NCI-H524 treated with DMSO at 0.1 percent for 48 hours (cell line): ENCODE measurements around the gene LIMS1.
"Not testable (repeated sequence)": the region's sequence is repeated elsewhere in the genome, so short reads cannot be mapped to it uniquely, and the experiment has no call there.

ENCODE experiments used
- DNase-seq: peaks from one replicate; lab custom pipeline; 2025; lab: John Stamatoyannopoulos, UW

Gene LIMS1

DNA sequence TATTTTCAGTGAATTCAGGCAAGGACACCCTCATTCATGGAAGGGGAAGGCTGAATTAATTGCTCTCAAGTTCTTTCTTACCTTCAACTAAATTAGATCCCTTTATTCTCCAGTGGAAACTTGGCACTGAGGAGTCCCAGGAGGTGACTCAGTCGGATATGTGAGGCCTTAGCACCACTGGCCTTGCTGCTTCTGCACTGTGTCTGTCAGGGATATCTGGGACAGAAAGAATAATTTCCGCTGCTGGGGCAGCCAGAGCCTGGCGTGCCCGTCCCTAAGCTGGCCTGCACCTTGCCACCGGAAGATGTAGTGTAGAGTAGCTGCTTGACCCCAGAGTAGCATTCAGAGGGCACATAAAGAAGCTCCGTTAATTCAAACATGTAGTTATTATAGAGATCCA lies 53.4 kb downstream of the LIMS1 start:
- no peak for DNase-seq

DNA sequence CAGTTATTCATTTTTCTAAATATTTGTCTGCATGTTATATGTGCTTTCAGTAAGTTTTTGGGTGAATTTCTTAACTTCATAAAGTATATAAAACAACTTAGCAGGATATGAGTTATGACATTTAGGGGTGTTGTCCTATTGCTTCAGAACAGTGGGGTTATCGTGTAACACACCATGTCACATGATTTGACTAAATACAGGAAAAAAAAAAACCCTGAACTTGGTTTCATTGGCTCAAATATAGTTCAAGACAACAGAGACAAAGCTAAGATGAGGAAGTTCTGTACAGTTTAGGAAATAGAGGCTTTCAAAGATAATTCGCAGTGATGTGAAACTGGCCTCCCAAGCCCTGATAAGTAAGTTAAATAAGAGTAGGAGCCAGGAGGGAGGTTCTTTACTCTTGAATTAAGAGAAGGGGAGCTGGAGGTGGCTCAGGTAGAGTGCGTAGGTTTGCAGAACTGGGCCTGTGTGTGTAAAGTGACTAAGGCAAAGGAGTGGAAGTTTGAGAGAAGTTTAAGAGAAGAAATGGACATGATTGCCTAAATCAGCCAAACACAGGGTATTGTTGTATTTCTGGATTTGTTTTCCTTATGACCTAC lies 53.9 kb downstream of the LIMS1 start:
- DNase-seq: no peak

DNA sequence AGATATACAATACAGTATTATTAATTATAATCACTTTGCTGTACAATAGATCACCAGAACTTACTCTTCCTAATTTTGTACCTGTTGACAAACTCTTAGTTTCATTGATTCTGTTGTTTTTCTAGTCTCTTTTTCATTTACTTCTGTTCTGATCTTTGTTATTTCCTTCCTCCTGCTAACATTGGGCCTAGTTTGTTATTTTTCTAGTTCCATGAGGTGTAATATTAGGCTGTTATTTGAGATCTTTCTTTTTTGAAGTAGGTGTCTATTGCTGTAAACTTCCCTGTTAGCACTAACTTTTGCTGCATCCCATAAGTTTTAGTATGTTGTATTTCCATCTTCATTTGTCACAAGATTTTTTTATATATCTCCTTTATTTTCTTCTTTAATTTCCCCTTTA lies 55.1 kb downstream of the LIMS1 start:
- no peak for DNase-seq

DNA sequence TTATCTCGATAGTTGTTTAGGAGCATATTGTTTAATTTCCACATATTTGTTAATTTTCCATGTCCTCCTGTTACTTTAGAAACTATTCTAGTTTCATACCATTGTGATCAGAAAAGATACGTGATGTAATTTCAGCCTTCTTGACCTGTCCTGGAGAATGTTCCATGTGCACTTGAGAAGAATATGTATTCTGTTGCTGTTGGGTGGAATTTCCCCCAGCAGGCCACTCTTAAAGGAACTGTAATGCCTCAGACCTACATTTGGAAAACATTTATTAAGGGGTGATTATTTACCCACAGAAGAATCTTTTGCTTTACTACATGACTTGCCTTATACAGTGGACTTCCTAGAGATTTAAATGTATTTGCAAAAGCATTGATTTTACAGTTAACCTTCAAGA lies 55.5 kb downstream of the LIMS1 start:
- DNase-seq: no peak

DNA sequence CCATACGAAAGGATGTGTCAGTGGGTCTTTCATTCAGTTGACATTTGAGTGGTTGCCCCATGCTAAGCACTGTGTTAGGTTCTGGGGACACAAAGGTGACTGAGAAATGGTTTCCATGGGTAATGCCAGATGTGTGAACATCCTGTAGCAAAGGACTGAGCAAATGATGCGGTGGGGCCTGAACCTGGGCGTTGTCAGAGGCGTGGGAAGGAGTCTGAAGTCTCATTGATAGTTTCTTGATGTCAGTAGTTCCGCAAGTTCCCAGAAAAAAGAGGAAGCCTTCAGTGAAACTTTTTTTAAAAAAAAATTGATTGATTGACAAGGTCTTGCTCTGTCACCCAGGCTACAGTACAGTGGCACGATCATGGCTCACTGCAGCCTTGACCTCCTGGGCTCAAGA lies 56.9 kb downstream of the LIMS1 start:
- no peak for DNase-seq

DNA sequence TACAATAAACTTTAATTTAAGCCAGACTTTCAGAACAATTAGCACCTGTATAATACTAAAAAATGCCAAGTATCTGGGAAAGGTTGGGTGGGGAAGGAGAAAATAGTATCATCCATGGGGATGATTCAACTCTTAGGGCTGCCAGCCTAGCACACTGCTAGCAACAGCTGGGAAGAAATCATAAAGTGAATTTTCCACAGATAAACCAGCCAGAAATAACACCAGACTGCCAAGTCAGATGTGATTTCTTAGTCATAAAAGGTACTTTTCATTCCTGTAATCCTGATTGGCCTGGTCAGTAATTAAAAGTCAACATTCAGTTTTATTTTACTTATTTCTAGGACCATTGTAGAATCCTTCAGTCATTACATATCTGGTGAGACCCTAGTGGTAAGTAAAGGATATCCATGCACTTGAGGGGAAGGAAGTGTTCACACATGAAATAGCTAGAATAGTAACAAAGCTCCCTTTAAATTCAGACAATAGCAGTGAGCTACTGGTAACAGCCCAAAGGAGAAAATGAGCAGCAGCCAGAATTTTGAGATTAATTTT lies 59.4 kb downstream of the LIMS1 start:
- no peak for DNase-seq

DNA sequence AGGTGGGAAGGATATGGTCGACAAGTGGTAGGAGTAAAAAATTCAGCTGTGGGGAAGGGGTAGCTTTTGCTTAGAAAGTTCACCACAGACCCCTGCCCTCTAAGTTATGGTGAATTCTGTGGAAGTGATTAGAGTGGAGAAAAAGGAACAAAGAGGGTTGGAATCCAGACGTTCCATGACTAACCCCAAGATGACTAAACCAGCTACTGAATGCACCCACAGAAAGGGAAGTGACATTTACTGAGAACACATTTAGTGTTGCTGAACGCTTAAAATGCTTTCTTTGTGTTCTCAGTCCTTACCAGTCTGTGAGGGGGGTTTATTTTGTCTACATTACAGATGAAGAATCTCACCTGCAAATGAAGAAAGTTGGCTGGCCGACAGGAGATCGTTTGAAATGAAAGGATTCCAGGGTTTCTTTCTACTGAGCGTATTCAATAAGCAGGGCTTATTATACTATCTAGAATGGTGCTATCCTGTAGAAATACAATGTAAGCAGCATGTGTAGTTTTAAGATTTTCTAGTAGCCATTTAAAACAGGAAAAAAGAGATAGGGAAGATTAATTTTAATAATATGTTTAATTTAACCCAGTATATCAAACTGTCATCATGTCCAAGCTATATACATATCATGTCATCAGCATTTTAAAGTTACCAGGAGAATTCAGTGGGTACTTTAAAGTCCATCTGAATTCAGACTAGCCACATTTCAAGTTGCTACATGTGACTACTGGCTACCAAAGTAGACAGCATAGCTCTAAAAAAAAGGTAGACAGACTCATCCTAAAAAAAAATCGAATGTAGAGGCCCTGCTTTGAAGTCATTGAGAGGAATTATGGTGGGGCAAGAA lies 60.1 kb downstream of the LIMS1 start:
- no peak for DNase-seq

DNA sequence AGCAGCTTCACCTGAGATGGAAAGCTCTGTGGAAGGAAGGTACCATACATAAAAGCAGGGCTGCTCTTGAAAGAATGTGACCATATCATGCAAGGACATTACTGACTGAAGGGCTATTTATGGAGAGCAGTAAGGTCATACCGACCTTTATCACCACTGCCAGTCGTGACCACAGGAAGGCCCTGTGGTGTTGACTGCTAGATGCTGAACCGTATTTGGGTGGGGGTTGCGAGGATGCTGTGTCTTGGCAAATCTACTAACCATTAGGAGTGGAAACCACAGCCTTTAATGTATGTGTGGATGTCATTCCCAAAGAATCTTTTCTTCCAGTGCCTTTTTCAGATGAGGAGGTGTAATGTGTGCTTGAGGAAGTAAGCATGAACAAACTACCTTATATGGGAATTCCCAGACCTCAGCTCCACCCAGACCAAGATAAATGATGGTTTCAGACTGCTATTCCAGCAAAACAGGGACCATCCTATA lies 60.8 kb downstream of the LIMS1 start:
- DNase-seq: no peak

DNA sequence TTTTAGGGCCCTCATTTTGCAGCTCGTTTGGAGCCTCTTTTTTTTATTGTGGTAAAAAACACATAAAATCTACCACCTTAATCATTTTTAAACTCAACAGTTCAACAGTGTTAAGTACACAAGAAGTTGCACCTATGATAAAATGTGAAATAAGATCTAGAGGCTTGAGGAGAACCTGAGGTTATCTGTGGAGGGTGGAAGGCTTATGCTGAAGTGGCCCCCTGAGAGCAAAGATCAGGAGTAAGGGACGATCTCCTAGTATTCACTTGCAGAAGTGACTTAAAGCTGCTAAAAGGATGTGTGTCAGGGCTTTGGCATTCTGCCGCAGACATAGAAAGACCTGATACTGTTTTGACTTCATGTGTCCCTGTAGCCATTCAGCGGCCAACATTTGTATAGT lies 61.5 kb downstream of the LIMS1 start:
- DNase-seq: not testable (repeated sequence)

DNA sequence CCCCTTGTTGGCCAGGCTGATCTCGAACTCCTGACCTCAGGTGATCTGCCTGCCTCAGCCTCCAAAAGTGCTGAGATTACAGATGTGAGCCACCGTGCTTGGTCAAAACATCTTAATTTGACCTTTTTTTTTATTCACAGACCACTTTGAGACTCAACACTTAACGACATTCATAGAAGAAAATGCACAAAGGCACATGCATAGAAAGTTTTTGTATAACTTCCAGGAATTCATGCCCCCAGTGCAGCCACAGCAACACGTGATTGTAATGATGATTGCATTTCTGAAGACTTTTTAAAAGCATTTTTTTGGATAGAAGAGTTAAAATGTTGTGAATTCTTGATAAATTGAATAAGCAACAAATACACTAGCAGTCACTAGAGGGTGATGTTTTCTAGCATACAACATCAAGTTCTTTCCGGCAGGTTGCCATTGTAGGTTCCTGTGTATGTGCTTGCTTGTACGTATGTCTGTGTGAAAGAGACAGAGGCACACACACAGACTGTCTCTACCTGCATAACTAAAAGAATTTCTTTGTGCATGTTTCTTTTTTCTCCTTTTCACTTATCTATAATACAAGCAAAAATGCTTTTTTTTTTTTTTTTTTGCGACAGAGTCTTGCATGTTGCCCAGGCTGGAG lies 63.0 kb downstream of the LIMS1 start:
- DNase-seq: not testable (repeated sequence)

DNA sequence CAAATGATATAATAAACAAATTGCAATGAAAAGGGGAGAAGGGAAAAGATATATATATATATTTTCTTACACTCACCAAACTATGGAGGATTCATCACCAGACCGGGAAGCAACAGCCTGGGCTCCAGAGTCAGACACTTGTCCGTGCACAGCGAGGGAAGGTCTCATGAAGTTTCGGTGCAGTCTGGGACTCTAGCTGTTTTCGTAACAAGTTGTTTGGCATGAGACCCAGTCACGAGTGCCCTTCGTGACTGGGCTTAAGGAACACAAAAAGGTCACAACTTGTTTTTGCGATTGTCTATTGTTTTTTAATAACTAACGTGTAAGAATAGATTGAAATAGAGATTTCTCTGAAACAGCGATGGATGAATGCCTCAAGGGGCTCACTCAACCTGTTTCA lies 66.9 kb downstream of the LIMS1 start:
- not testable (repeated sequence) for DNase-seq

DNA sequence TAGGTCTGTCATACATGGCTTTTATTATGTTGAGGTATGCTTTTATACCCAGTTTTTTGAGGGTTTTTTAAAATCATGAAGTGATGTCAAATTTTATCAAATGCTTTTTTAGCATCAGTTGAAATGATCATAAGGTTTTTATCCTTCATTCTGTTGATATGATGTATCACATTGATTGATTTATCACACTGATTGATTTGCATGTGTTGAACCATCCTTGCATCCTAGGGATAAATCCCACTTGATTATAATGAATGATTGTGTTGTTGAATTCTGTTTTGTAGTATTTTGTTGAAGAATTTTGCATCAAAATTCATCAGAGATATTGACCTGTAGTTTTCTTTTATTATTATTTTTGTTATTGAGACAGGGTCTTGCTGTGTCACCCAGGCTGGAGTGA lies 68.2 kb downstream of the LIMS1 start:
- DNase-seq: no peak

DNA sequence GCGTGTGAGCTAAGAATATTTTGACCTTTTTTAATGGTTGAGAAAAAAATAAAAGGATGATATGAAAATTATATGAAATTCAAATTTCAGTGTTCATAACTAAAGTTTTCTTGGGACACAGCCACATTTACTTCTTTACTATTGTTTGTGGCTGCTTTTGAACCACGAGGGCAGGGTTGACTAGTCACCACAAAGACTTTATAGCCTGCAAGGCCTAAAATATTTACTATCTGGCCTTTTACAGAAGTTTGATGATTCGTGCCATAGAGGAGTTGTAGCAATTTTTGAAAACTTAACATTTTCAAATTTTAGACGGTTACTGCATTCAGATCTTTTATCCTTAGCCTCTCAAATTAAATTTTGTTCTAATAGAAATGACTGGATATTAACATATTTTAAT lies 69.9 kb downstream of the LIMS1 start:
- DNase-seq: no peak

DNA sequence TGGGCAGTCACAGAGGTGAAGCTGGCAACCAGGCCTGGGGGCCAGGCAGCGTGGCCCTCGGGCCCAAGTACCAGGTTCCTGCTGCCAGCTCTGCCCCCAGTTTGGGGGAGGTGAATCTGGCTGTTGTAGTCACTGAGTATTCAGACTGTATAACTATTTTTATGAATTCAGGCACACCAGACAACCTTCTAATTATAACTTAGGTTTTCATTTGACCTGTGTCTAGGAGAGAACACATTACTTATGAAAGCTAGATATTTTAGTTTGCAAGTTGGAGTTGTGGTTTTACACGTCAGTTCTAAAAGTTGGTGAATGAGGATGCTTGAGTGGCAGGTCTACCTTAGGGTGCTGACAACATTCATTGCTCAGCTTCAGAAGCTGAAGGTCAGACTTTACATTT lies 71.7 kb downstream of the LIMS1 start:
- no peak for DNase-seq

DNA sequence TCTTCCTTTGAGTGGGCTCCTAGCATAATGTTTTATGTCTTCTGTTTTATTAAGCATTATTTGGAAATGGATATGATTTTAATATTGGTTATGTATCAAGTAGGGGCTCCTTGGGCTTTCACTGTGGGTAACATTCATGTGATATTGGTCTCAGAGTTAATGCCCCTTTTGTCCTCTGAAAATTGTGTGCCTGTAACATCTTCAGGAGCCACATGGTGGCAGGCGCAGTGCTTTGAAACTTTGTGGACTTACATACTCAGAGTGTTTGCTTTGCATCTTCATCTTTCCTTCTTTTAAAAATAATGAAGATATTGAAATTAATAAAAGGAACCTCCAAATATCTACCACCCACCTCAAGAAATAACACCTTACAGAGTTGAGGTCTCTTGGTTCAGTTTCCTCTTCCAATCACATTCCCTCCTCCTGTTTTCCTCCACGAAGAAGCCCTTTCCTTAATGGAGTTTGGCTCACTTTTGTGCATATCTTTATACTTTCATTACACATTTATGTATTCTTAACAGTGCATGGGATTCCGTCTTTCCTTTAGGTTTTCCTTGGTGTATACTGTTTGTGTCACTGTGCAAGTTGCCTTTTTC lies 73.5 kb downstream of the LIMS1 start:
- DNase-seq: no peak

DNA sequence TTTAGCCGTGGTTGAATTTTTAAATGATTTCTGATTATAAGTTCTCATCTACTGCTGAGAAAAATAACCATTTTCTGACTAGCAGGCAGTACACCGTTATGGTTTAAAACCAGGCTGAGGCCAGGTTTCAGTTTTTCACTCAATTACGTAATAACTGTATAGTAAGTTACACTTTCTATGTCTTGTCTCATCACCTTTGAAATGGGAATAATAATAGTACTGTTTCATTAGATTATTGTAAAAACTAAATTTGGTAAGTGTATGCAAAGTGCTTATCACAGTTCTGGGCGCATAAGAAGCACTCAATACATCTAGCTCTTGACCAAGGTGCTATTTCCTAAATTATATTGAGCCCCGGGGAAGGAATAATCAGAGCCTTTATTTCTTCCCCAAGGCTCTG lies 76.8 kb downstream of the LIMS1 start:
- no peak for DNase-seq

DNA sequence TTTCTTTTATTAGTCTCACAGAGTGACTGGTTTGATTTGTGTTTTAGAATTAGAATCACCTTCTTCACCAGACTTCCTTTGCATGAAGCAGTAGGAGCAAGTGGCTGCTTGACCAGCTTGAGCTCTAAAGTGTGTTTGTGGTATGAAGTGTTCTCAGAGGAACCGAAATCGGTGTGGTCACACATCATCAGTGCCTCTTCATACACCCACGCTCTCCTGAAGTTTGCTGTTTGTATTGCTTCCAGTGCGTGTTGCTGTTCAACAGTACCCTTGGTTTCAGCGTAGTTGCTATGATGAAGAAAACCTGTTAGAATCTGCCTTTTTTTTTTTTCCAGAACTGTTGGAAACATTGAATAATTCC lies 77.9 kb downstream of the LIMS1 start:
- no peak for DNase-seq

DNA sequence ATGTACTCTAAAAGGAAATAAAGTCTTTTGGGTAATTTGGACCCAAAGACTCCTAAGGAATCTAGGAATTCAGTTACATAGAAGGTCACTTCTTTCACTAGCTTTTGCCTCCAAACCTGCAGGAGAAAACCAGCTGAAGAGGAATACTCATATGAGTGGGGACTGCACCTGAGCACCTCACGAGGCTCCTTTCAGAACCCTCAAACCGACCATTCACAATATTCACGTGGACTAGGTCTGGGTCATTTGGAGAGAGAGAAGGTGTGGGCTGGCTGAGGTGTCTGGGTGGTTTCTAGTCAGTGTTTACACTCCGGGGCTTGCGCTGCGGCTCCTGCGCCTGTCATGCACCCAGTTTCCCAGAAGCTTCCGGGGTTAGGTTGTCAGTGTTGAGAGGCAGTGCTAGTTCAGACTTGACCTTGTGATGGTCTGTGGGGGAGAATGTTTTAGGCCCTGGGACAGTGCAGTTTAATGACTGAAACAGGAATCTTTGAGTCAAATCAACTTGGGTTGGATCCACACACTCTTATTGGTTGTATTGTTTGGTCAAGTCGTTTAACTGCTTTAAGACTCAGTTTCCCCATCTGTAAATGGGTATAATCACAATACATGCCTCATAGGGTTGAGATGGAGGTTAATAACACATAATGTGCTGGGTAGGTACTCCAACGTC lies 78.4 kb downstream of the LIMS1 start:
- DNase-seq: no peak

DNA sequence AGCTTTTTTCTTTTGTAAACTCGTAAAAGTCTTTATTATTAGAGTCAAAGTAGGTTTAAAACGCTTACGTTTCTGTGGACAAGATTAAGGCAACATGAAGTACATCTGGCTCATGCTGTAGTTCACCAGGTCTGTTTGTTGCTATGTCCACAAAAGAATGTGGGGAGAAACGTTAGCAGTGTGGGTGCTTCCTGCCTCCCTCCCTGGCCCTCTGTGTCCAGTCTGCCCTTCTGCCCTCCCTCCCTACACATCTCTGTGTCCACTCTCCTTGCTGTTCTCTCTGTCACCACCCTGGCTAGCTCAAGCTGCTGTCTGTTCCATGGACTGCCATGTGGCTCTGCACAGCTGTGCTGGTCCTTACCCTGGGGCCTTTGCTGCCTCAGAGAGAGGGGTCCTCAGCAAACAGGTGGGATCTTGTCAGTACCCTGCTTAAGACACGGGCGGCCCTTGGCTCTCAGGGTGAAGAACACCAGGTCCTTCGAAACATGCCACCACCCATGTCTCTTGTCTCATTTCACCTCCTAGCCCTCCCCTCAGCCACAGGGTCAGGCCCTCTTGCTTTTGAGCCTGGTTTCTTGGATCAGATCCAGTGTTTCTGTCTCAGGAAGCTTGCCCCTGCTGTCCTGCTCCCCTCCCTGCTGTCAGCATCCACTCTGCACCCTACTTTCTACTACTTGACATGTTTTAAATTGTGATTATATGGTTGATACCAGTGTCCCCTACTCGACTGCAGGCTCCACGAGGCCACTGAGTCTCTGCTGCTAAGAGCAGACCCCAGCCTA lies 79.2 kb downstream of the LIMS1 start:
- DNase-seq: no peak

DNA sequence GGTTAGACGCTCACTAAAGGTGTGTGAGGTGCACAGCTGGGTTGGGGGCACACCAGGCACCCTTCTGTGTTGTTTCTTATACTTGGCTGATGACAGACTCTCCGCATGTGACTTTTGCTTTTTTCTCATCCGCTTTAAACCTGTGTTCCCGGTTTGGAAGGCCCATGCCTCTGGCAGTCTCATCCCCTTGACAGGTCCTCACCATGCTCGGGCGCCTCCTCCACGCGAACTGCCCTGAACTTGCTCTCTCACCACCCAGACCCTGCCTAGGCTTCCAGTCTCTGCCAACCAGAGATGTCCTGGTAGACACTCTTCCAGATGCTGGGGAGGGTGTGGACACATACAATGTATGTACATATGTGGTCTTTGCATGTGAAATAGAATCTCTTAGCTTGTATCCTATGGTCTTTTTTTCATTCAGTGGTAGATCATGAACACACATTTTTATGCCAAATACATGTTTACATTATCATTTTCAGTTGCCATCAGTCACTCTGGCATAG lies 79.8 kb downstream of the LIMS1 start:
- no peak for DNase-seq

DNA sequence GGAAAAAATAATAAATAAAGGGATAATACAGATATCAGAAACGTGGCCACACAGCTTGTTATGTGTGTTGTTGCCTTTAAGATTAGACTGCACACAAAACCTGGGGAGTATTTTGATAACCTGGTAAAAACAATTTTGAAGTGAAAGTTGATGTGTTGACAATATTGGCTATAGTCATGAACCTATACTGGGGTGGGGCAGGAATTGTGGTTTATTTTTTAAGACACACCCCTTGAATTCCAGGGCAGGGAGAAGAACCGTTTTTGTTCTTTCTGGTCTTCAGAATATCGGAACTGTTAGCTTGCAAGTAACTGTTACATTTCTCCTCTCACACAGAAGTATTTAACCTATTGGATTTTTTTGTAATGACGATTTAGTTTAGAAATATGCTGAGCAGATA lies 80.4 kb downstream of the LIMS1 start:
- no peak for DNase-seq
